ENCODE measurements around the gene ARL16. TPM values are rescaled to one million over a fixed set of nuclear protein-coding genes. Genes with fewer than 3 reads are reported as not detected.

The ARL16 gene
- total RNA-seq, 2 experiments from 2014 or later: 17.5 to 17.8 TPM

DNA sequence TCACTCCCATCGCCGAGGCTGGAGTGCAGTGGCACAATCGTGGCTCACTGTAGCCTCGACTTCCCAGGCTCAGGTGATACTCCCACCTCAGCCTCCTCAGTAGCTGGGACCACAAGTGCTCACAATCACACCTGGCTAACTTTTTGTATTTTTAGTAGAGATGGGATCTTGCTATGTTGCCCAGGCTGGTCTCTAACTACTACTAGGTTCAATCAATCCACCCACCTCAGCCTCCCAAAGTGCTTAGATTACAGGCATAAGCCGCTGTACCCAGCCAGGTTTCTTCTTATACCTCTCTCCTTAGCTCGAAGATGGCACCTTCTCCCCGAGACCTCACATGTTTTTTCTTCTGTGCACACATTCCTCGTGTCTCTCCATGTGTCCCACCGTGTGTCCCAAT is 43.6 kb downstream of the ARL16 start:
- H3K27ac Mint-ChIP-seq: no peak overlapping the region
- peaks cover 7% of the 10 kb centered on the region for H3K36me3 Mint-ChIP-seq (ENCODE audit: low read depth)
- no peak for DNase-seq
- no peaks in the 10 kb centered on the region for H3K27me3 Mint-ChIP-seq
- no peaks in the 10 kb centered on the region for H3K9me3 Mint-ChIP-seq
- H3K4me1 Mint-ChIP-seq: peaks cover 15% of the 10 kb centered on the region
- ChIA-PET CTCF (interaction anchor here (0.7 kb wide), 1 partner anchor 55 kb away, joined by 3 read pairs; no protein-coding TSS in a partner anchor), POLR2A (interaction anchor here (0.7 kb wide), 1 partner anchor 26 kb away, joined by 3 read pairs; no protein-coding TSS in a partner anchor)
- H3K4me3 Mint-ChIP-seq: no peak overlapping the region

- Mint-ChIP-seq H3K27me3 (no peaks in the 10 kb centered on the region), H3K9me3 (no peaks in the 10 kb centered on the region), H3K4me3 (peak overlapping the region; percentile 8), H3K4me1 (peaks cover 17% of the 10 kb centered on the region), H3K27ac (no peak overlapping the region), H3K36me3 (ENCODE audit: low read depth) (peaks cover 7% of the 10 kb centered on the region)
- POLR2A ChIA-PET: interaction anchor here (0.8 to 1.4 kb wide), 2 partner anchors 15 to 28 kb away, joined by 3 to 5 read pairs; partner anchors contain the start of genes CCDC137 and OXLD1
- CTCF ChIA-PET: no interaction called here
- no peak for DNase-seq
Observed at GRCh38 chr17:81638683-81639082, 44.9 kb downstream of the ARL16 start.

- peak within 1 kb of the TSS; percentile 83 for H3K27ac Mint-ChIP-seq
- POLR2A ChIA-PET: interaction anchor here (1.1 to 3.5 kb wide), 8 partner anchors 12 to 66 kb away, joined by 4 to 26 read pairs (median 5); partner anchors contain the start of genes ARL16, CCDC137, HGS and MRPL12
- no peaks in the 10 kb centered on the region for H3K9me3 Mint-ChIP-seq
- CTCF ChIA-PET: interaction anchor here (1.0 kb wide), 1 partner anchor 36 kb away, joined by 4 read pairs; no protein-coding TSS in a partner anchor
- peaks cover 12% of the 10 kb centered on the region for H3K36me3 Mint-ChIP-seq (ENCODE audit: low read depth)
- peak; percentile 81 for DNase-seq
- no peaks in the 10 kb centered on the region for H3K27me3 Mint-ChIP-seq
- H3K4me3 Mint-ChIP-seq: peak within 1 kb of the TSS; percentile 98
- peaks cover 23% of the 10 kb centered on the region for H3K4me1 Mint-ChIP-seq
Observed at GRCh38 chr17:81636505-81637288, 46.9 kb downstream of the ARL16 start, which contains the start of the genes NPLOC4 and TSPAN10. TSS of gene NPLOC4 (minus strand) at chr17:81637112. CDS start at chr17:81636930, 182 bp downstream. TSS of gene TSPAN10 (plus strand) at chr17:81637196. CDS start at chr17:81642413, 5,217 bp downstream.

DNA sequence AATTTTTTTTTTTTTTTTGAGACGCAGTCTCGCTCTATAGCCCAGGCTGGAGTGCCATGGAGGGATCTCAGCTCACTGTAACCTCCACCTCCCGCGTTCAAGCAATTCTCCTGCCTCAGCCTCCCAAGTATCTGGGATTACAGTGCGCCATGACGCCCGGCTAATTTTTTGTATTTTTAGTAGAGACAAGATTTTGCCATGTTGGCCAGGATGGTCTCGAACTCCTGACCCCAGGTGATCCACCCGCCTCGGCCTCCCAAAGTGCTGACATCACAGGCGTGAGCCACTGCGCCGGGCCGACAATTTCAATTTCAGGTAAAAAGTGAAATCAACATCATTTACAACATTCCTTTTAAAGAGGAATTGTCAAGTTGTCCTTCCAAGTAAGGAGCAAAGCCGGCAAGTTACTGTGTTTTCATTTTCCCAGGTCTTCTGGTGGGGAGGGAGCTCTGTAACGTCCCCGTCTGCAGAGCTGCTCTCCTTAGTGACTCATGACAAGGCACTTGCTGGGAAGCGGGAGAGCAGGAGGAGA is 47.6 kb downstream of the ARL16 start:
- Mint-ChIP-seq H3K27ac (peak overlapping the region; percentile 83), H3K9me3 (no peaks in the 10 kb centered on the region), H3K4me1 (peaks cover 27% of the 10 kb centered on the region), H3K27me3 (no peaks in the 10 kb centered on the region), H3K36me3 (ENCODE audit: low read depth) (peaks cover 16% of the 10 kb centered on the region), H3K4me3 (peak overlapping the region; percentile 98)
- DNase-seq: no peak
- ChIA-PET POLR2A (interaction anchor here (0.6 to 3.5 kb wide), 9 partner anchors 11 to 67 kb away, joined by 4 to 26 read pairs (median 4); partner anchors contain the start of genes ARL16, CCDC137, HGS and MRPL12), CTCF (interaction anchor here (1.0 to 1.2 kb wide), 2 partner anchors 35 to 384 kb away, joined by 3 to 4 read pairs; no protein-coding TSS in a partner anchor)

DNA sequence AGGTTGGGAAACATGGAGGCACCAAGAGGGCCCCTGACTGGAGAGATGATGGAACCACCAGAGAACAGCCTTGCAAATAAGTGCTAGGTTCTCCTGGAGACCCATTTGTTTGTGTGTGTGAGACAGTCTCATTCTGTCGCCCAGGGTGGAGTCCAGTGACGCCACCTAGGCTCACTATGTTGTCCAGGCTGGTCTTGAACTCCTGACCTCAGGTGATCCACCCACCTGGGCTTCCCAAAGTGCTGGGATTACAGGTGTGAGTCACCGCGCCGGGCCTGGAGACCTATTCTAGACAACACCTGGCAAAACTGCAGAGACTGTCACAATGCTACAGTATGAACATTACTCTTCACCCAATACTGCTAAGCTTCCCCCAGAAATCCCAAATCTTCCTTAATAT is 48.2 kb downstream of the ARL16 start:
- peaks cover 16% of the 10 kb centered on the region for H3K36me3 Mint-ChIP-seq (ENCODE audit: low read depth)
- H3K4me3 Mint-ChIP-seq: peak overlapping the region; percentile 98
- ChIA-PET POLR2A (interaction anchor here (0.6 to 3.5 kb wide), 5 partner anchors 11 to 67 kb away, joined by 4 to 26 read pairs (median 8); partner anchors contain the start of genes CCDC137, MRPL12 and OXLD1), CTCF (interaction anchor here (1.2 kb wide), 1 partner anchor 384 kb away, joined by 3 read pairs; no protein-coding TSS in a partner anchor)
- no peaks in the 10 kb centered on the region for H3K9me3 Mint-ChIP-seq
- no peaks in the 10 kb centered on the region for H3K27me3 Mint-ChIP-seq
- peaks cover 27% of the 10 kb centered on the region for H3K4me1 Mint-ChIP-seq
- H3K27ac Mint-ChIP-seq: peak overlapping the region; percentile 83
- DNase-seq: no peak

DNA sequence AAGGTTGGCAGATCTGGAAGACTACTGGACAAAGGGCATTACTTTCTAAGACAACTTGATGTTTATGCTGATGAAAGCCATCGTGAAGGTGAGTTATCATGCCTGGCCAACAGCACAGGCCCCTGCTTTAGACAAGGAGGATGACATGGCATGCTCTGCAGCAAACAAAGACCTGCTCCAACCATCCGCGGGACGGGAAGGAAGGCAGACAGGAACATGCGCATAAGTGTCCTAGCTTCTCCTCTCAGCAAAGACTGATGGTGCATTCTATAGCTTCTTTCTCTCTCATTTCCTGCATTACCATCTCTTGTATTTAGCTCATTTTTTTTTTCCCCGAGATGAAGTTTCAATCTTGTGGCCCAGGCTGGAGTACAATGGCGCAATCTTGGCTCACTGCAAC is 52.1 kb downstream of the ARL16 start:
- peak overlapping the region; percentile 47 for H3K27ac Mint-ChIP-seq
- no peak overlapping the region for H3K4me3 Mint-ChIP-seq
- H3K27me3 Mint-ChIP-seq: no peaks in the 10 kb centered on the region
- no peak for DNase-seq
- H3K4me1 Mint-ChIP-seq: peaks cover 25% of the 10 kb centered on the region
- peaks cover 32% of the 10 kb centered on the region for H3K36me3 Mint-ChIP-seq (ENCODE audit: low read depth)
- CTCF ChIA-PET: interaction anchor here (2.0 kb wide), 1 partner anchor 31 kb away, joined by 5 read pairs; no protein-coding TSS in a partner anchor
- H3K9me3 Mint-ChIP-seq: no peaks in the 10 kb centered on the region
- POLR2A ChIA-PET: interaction anchor here (0.6 to 1.0 kb wide), 3 partner anchors 16 to 74 kb away, joined by 3 read pairs; partner anchors contain the start of genes CCDC137 and OXLD1

Other genes with a start within 250 kb of the ARL16 start
- 1,000 to 10,000 TPM; 3,658 to 3,769 TPM for gene ACTG1, start 171.0 kb downstream of the ARL16 start, total RNA-seq
- under 1 TPM; 0.43 to 0.50 TPM for gene FSCN2, start 155.4 kb downstream of the ARL16 start, total RNA-seq
- 10 to 100 TPM; 29.0 TPM for gene FAAP100, start 131.4 kb downstream of the ARL16 start, total RNA-seq
- gene NPLOC4, start 46.7 kb downstream of the ARL16 start, total RNA-seq: 10 to 100 TPM; 84.6 to 89.0 TPM
- gene TSPAN10, start 46.6 kb downstream of the ARL16 start, total RNA-seq: under 1 TPM; 0.38 to 0.43 TPM
- 10 to 100 TPM; 10.0 to 10.9 TPM for gene PDE6G, start 27.3 kb downstream of the ARL16 start, total RNA-seq
- gene OXLD1, start 17.2 kb downstream of the ARL16 start, total RNA-seq: 10 to 100 TPM; 59.3 TPM
- 10 to 100 TPM; 28.8 to 33.3 TPM for gene CCDC137, start 17.1 kb downstream of the ARL16 start, total RNA-seq
- 100 to 1,000 TPM; 122 to 130 TPM for gene HGS, start 214 bp upstream of the ARL16 start, total RNA-seq
- 10 to 100 TPM; 57.2 to 59.6 TPM for gene MRPL12, start 19.6 kb upstream of the ARL16 start, total RNA-seq
- 10 to 100 TPM; 18.5 to 22.1 TPM for gene SLC25A10, start 28.5 kb upstream of the ARL16 start, total RNA-seq
- not detected for gene GCGR, start 120.4 kb upstream of the ARL16 start, total RNA-seq
- gene MCRIP1, start 149.5 kb upstream of the ARL16 start, total RNA-seq: 10 to 100 TPM; 37.1 to 38.2 TPM
- not detected for gene PPP1R27, start 151.3 kb upstream of the ARL16 start, total RNA-seq
- gene P4HB, start 176.7 kb upstream of the ARL16 start, total RNA-seq: 100 to 1,000 TPM; 483 to 496 TPM
- gene ARHGDIA, start 187.5 kb upstream of the ARL16 start, total RNA-seq: 100 to 1,000 TPM; 636 to 661 TPM
- gene ALYREF, start 207.8 kb upstream of the ARL16 start, total RNA-seq: 100 to 1,000 TPM; 159 to 160 TPM
- gene ANAPC11, start 207.9 kb upstream of the ARL16 start, total RNA-seq: 10 to 100 TPM; 95.9 to 98.4 TPM
- gene NPB, start 218.4 kb upstream of the ARL16 start, total RNA-seq: under 1 TPM in 1 of 2 experiments, not detected in 1; 0.38 TPM
- 10 to 100 TPM; 41.6 to 44.4 TPM for gene PCYT2, start 227.6 kb upstream of the ARL16 start, total RNA-seq
- 10 to 100 TPM; 55.8 to 58.4 TPM for gene SIRT7, start 234.4 kb upstream of the ARL16 start, total RNA-seq
- 10 to 100 TPM; 35.2 to 36.5 TPM for gene MAFG, start 243.9 kb upstream of the ARL16 start, total RNA-seq